ENCODE data around the gene DTX4. TPM values are rescaled to one million over a fixed set of nuclear protein-coding genes. Genes with fewer than 3 reads are reported as not detected.

The DTX4 gene
- total and polyA plus RNA-seq, 2 of the 4 experiments (the other 2 are of a cell fraction): 2.7 to 3.0 TPM

GRCh38 chr11:59205648-59206047, 33.7 kb downstream of the DTX4 start:
- TF ChIP-seq SMC3 (IDR thresholded peaks at IDR 0.05; ENCODE audit: low read depth, low read length) (no peak), CHD1 (IDR thresholded peaks at IDR 0.05; ENCODE audit: low read depth, low read length) (no peak), MAZ (IDR thresholded peaks at IDR 0.05; ENCODE audit: borderline replicate concordance, low read depth, low read length) (no peak), ELK1 (IDR thresholded peaks at IDR 0.05; ENCODE audit: borderline replicate concordance, low read depth, low read length) (no peak), FOS (IDR thresholded peaks at IDR 0.05; ENCODE audit: low read depth, low read length) (no peak), MAFK (IDR thresholded peaks at IDR 0.05; ENCODE audit: low read depth, low read length) (no peak), CEBPB (IDR thresholded peaks at IDR 0.05; ENCODE audit: low read depth, low read length) (no peak), CTCF (conservative IDR thresholded peaks at IDR 0.05; ENCODE audit: low read depth, low read length) (no peak), POLR2A (IDR thresholded peaks at IDR 0.05; ENCODE audit: low read depth, low read length) (no peak), RCOR1 (IDR thresholded peaks at IDR 0.05; ENCODE audit: insufficient replicate concordance, low read length) (no peak), MXI1 (IDR thresholded peaks at IDR 0.05; ENCODE audit: borderline replicate concordance, low read depth, low read length) (no peak), NFE2L2 (IDR thresholded peaks at IDR 0.05; ENCODE audit: low read depth, low read length) (no peak), RAD21 (IDR thresholded peaks at IDR 0.05; ENCODE audit: low read length) (no peak), RFX5 (IDR thresholded peaks at IDR 0.05; ENCODE audit: low read depth, low read length) (no peak)
- TF ChIP-seq, protein P1, sequence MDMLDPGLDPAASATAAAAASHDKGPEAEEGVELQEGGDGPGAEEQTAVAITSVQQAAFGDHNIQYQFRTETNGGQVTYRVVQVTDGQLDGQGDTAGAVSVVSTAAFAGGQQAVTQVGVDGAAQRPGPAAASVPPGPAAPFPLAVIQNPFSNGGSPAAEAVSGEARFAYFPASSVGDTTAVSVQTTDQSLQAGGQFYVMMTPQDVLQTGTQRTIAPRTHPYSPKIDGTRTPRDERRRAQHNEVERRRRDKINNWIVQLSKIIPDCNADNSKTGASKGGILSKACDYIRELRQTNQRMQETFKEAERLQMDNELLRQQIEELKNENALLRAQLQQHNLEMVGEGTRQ (IDR thresholded peaks at IDR 0.05; ENCODE audit: low read depth, low read length): no peak
- H3K23ac ChIP-seq (ENCODE audit: low read depth, low read length): no peak overlapping the region
- H2BK15ac ChIP-seq (ENCODE audit: low read depth, low read length): no peak overlapping the region
- no peak overlapping the region for H2AFZ ChIP-seq (replicated peaks; ENCODE audit: low read length, poor library complexity)
- WGBS, 2 experiments (ENCODE audit: extremely low coverage in 2 of 2, insufficient read length in 1 of 2): 100% methylated on average over 4 of the region's 7 CpGs; no CpG with 5 or more reads in 1 of the 2 experiments
- ChIA-PET CTCF (interaction anchor here (0.8 to 1.7 kb wide), 6 partner anchors 14 to 86 kb away, joined by 3 to 13 read pairs (median 4); partner anchors contain the start of gene DTX4), POLR2A (ENCODE audit: unreplicated experiment) (no interaction called here)
- intact Hi-C loops (cut with micrococcal nuclease) (no loop called here), in situ Hi-C loops (cut with MboI; ENCODE audit: low sequenced_read_pairs) (no loop called here), dilution Hi-C loops (cut with HindIII; ENCODE audit: low sequenced_read_pairs, unreplicated experiment) (no loop called here)
- BruUV-seq (replicated peaks): no TSS peak
- DNase-seq (no peak), ATAC-seq (ENCODE audit: low read depth) (no peak)
- no peaks in the 10 kb centered on the region for H3K9me3 ChIP-seq (ENCODE audit: control insufficient read depth, insufficient read depth, low read length)
- peaks cover 13% of the 10 kb centered on the region for H3K4me1 ChIP-seq (ENCODE audit: control insufficient read depth, insufficient read depth, low read length)
- no peak overlapping the region for H3K4me2 ChIP-seq (ENCODE audit: low read depth, low read length)
- H2BK20ac ChIP-seq (ENCODE audit: low read depth, low read length): no peak overlapping the region
- no peaks in the 10 kb centered on the region for H3K79me1 ChIP-seq (ENCODE audit: low read depth in 1 of 2, low read length in 2 of 2)
- no peak overlapping the region for H4K91ac ChIP-seq (ENCODE audit: insufficient read depth, low read depth, low read length)
- H3K4ac ChIP-seq (ENCODE audit: low read depth, low read length): no peak overlapping the region
- H2BK5ac ChIP-seq (ENCODE audit: low read depth, low read length, poor library complexity, severe bottlenecking): no peak overlapping the region
- no peak overlapping the region; the same call in 1 of the 2 replicates for H2AK5ac ChIP-seq (ENCODE audit: low read depth, low read length)
- peaks cover 33% of the 10 kb centered on the region for H3K36me3 ChIP-seq (ENCODE audit: control insufficient read depth, insufficient read depth, low read length)
- H3K27me3 ChIP-seq (ENCODE audit: control insufficient read depth, insufficient read depth, low read length): peaks cover 6% of the 10 kb centered on the region; the same call in 1 of the 2 replicates
- H2AK9ac ChIP-seq (replicated peaks; ENCODE audit: low read depth, low read length, poor library complexity): no peak overlapping the region
- H3K27ac ChIP-seq (ENCODE audit: insufficient read depth, low read length): no peak overlapping the region
- H4K8ac ChIP-seq (ENCODE audit: low read depth in 2 of 2, low read length in 2 of 2): no peak overlapping the region
- no peak overlapping the region for H3K4me3 ChIP-seq (ENCODE audit: insufficient read depth, low read depth, low read length)
- H4K20me1 ChIP-seq (ENCODE audit: insufficient read depth, low read length): peaks cover 8% of the 10 kb centered on the region
- H3K18ac ChIP-seq (ENCODE audit: low read depth, low read length): no peak overlapping the region
- H3K9ac ChIP-seq (ENCODE audit: low read depth, low read length): no peak overlapping the region
- no peak overlapping the region for H2BK120ac ChIP-seq (ENCODE audit: low read depth, low read length)
- no peak overlapping the region for H4K5ac ChIP-seq (ENCODE audit: low read depth, low read length)
- H3K9me1 ChIP-seq (ENCODE audit: insufficient read depth, low read length): peaks cover 15% of the 10 kb centered on the region; the same call in 1 of the 2 replicates
- H3K14ac ChIP-seq (replicated peaks; ENCODE audit: low read depth, low read length): no peak overlapping the region
- H3K56ac ChIP-seq (ENCODE audit: extremely low read depth, insufficient read depth, low read length): no peak overlapping the region
